Mucosa of rectum (tissue), 2 donors: ENCODE measurements around the gene TEX11.
"Not testable (repeated sequence)": the region's sequence is repeated elsewhere in the genome, so short reads cannot be mapped to it uniquely, and the experiment has no call there.

Source experiments
- H3K27ac ChIP-seq, 2 donors: one replicate each; pipeline ENCODE4 v1.7.0; 2013; ENCODE audit warnings: inconsistent platforms in 2 of 2, low read depth in 2 of 2, low read length in 2 of 2
- H3K27me3 ChIP-seq, 2 donors: one replicate each; pipeline ENCODE4 v1.7.0; 2013; ENCODE audit warnings: low read length in 2 of 2; ENCODE audit not compliant: control insufficient read depth in 2 of 2, insufficient read depth in 2 of 2
- H3K36me3 ChIP-seq, 2 donors: one replicate each; pipeline ENCODE4 v1.7.0; 2013; ENCODE audit warnings: low read length in 2 of 2; ENCODE audit not compliant: control insufficient read depth in 2 of 2, insufficient read depth in 2 of 2
- H3K4me1 ChIP-seq, 2 donors: one replicate each; pipeline ENCODE4 v1.7.0; 2013; ENCODE audit warnings: low read length in 2 of 2, mild to moderate bottlenecking in 1 of 2; ENCODE audit not compliant: control insufficient read depth in 2 of 2, insufficient read depth in 2 of 2
- H3K4me3 ChIP-seq, 2 donors: one replicate each; pipeline ENCODE4 v1.7.0; 2013; ENCODE audit warnings: low read length in 2 of 2
- H3K9ac ChIP-seq, 2 donors: one replicate each; pipeline ENCODE4 v1.7.0; 2013; ENCODE audit warnings: low read length in 2 of 2, low read depth in 1 of 2, mild to moderate bottlenecking in 1 of 2
- H3K9me3 ChIP-seq, 2 donors: one replicate each; pipeline ENCODE4 v1.7.0; 2013; ENCODE audit warnings: low read length in 2 of 2; ENCODE audit not compliant: control insufficient read depth in 2 of 2
- donor health status: healthy.
- donor health status: Normal muscosa, but diverticular disease.

Gene TEX11

GRCh38 chrX:70769659-70770227 is 138.8 kb downstream of the TEX11 start:
- no peaks in the 10 kb centered on the region for H3K4me1 ChIP-seq
- H3K36me3 ChIP-seq, result no peaks in the 10 kb centered on the region
- no peaks in the 10 kb centered on the region for H3K27me3 ChIP-seq
- no peak overlapping the region for H3K4me3 ChIP-seq
- no peak overlapping the region for H3K27ac ChIP-seq
- H3K9ac ChIP-seq, result no peak overlapping the region
- no peaks in the 10 kb centered on the region for H3K9me3 ChIP-seq

DNA sequence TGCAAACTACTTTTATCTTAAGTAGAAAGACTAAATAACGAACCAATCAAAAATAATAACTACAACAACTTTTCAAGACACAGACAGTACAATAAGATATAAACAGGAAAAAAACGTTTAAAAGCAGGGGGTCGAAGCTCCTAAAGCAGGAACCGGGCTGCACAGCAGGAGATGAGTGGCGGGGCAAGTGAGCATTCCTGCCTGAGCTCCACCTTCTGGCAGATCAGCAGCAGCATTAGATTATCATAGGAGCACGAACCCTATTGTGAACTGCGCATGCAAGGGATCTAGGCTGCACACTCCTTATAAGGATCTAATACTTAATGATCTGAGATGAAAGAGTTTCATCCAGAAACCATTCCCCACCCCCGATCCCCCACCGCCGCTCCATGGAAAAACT is 146.2 kb downstream of the TEX11 start:
- H3K36me3 ChIP-seq, result no peaks in the 10 kb centered on the region
- no peaks in the 10 kb centered on the region for H3K9me3 ChIP-seq
- H3K4me3 ChIP-seq, result no peak overlapping the region
- no peaks in the 10 kb centered on the region for H3K4me1 ChIP-seq
- no peak overlapping the region for H3K27ac ChIP-seq
- no peaks in the 10 kb centered on the region for H3K27me3 ChIP-seq
- H3K9ac ChIP-seq, result no peak overlapping the region

GRCh38 chrX:70755850-70756249 is 152.7 kb downstream of the TEX11 start:
- no peak overlapping the region for H3K27ac ChIP-seq
- no peaks in the 10 kb centered on the region for H3K9me3 ChIP-seq
- H3K36me3 ChIP-seq, result no peaks in the 10 kb centered on the region
- H3K4me1 ChIP-seq, result no peaks in the 10 kb centered on the region
- no peaks in the 10 kb centered on the region for H3K27me3 ChIP-seq
- no peak overlapping the region for H3K9ac ChIP-seq
- H3K4me3 ChIP-seq, result no peak overlapping the region

DNA sequence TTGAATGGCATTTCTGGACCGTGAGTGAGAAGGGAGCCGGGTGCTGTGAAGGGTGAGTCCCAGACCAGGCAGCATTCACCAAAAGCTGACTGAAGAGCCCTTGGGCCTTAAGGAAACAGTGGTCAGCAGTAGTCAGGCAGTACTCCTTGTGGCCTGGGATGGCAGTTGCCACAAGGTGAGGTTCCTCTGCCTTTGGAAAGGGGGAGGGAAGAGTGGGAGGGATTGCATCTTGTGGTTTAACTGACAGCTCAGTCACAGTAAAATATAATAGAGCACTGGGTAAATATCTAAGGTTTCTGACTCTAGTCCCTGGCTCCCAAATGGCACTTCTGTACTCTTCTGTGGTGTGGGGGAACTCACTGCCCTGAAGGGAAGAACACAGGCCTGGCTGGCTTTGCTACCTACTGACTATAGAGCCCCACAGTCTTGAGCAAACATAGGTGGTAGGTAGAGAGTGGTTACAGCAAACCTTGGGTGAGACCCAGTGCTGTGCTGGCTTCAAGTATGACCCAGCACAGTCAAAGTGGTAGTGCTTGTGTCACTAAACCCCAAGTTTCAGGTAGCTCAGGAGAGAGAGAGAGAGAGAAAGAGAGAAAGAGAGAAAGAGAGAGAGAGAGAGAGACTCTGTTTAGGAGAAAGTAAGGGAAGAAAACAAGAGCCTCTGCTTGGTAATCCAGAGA is 154.2 kb downstream of the TEX11 start:
- H3K4me1 ChIP-seq, result no peaks in the 10 kb centered on the region
- no peaks in the 10 kb centered on the region for H3K9me3 ChIP-seq
- no peak overlapping the region for H3K9ac ChIP-seq
- H3K27me3 ChIP-seq, result no peaks in the 10 kb centered on the region
- H3K27ac ChIP-seq, result no peak overlapping the region
- no peaks in the 10 kb centered on the region for H3K36me3 ChIP-seq
- H3K4me3 ChIP-seq, result no peak overlapping the region

- H3K27ac ChIP-seq, H3K9me3 ChIP-seq, H3K9ac ChIP-seq, H3K4me1 ChIP-seq, H3K4me3 ChIP-seq, H3K27me3 ChIP-seq, H3K36me3 ChIP-seq: not testable (repeated sequence)
These were observed 174.7 kb downstream of the TEX11 start for GRCh38 chrX:70733774-70734173.

GRCh38 chrX:70727961-70728360 is 180.6 kb downstream of the TEX11 start:
- H3K36me3 ChIP-seq, H3K4me1 ChIP-seq, H3K27ac ChIP-seq, H3K27me3 ChIP-seq, H3K4me3 ChIP-seq, H3K9ac ChIP-seq, H3K9me3 ChIP-seq: not testable (repeated sequence)

- H3K4me1 ChIP-seq, result no peaks in the 10 kb centered on the region
- H3K9me3 ChIP-seq, result no peaks in the 10 kb centered on the region
- H3K27me3 ChIP-seq, result no peaks in the 10 kb centered on the region
- H3K9ac ChIP-seq, result no peak overlapping the region
- no peak overlapping the region for H3K27ac ChIP-seq
- H3K36me3 ChIP-seq, result no peaks in the 10 kb centered on the region
- no peak overlapping the region for H3K4me3 ChIP-seq
These were observed 187.8 kb downstream of the TEX11 start for GRCh38 chrX:70720721-70721120.

GRCh38 chrX:70711336-70711735 is 197.2 kb downstream of the TEX11 start:
- H3K36me3 ChIP-seq, H3K27ac ChIP-seq, H3K27me3 ChIP-seq, H3K9ac ChIP-seq, H3K9me3 ChIP-seq, H3K4me3 ChIP-seq, H3K4me1 ChIP-seq: not testable (repeated sequence)

DNA sequence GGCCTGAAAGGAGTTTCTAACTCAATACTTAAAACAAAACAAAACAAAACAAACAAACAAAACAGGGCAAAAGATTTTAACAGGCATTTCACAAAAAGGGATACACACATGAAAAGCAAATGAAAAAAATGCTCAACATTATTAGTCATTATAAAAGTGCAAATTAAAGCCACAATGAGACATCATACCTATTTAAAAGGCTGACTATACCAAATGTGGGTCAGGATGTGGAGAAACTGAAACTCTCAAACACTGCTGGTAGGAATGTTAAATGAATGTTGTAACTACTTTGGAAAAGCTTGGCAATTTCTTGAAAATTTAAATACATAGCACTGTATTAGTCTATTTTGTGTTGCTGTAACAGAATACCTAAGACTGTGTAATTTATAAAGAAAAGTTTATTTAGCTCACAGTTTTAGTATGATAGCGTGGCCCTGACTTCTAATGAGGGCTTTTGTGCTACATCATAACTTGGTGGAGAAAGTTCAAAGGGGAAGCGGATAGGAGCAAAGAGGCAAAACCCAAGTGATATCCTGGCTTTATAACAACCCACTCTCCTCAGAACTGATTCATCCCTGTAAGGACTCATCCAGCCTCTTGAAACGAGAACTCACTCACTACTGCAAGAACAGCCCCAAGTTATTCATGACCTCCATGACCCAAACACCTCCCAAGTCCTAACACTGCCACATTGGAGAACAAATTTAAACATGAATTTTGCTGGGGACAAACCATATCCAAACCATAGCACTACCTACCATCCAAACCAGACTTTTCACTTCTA is 214.0 kb downstream of the TEX11 start:
- peaks cover 3 to 4% of the 10 kb centered on the region in 2 donors for H3K27me3 ChIP-seq
- H3K4me1 ChIP-seq, result no peaks in the 10 kb centered on the region
- no peak overlapping the region for H3K27ac ChIP-seq
- no peak overlapping the region for H3K9ac ChIP-seq
- H3K4me3 ChIP-seq, result no peak overlapping the region
- H3K36me3 ChIP-seq, result no peaks in the 10 kb centered on the region
- H3K9me3 ChIP-seq, result no peaks in the 10 kb centered on the region

DNA sequence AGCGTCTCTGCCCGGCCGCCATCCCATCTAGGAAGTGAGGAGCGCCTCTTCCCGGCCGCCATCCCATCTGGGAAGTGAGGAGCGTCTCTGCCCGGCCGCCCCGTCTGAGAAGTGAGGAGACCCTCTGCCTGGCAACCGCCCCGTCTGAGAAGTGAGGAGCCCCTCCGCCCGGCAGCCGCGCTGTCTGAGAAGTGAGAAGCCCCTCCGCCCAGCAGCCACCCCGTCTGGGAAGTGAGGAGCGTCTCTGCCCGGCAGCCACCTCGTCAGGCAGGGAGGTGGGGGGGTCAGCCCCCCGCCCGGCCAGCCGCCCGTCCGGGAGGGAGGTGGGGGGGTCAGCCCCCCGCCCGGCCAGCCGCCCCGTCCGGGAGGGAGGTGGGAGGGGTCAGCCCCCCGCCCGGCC is 229.1 kb downstream of the TEX11 start:
- H3K36me3 ChIP-seq, H3K4me1 ChIP-seq, H3K4me3 ChIP-seq, H3K9ac ChIP-seq, H3K27ac ChIP-seq, H3K9me3 ChIP-seq, H3K27me3 ChIP-seq: not testable (repeated sequence)
